SK-N-SH (cell line): ENCODE results near the gene NR2C2. TPM values are rescaled to one million over a fixed set of nuclear protein-coding genes. Genes with fewer than 3 reads are reported as not detected.

Source experiments
- CTCF ChIA-PET: fragments of 300-600, 350-600 bp; formaldehyde crosslinking; extraction: SDS; loops from one replicate; lab custom pipeline; 2021; lab: Yijun Ruan, JAX
- POLR2A ChIA-PET: fragments of 350-600 bp; sonication (Branson Sonifier 250); formaldehyde crosslinking; extraction: SDS; loops from one replicate; lab custom pipeline; 2020; ENCODE audit warnings: antibody characterized with exemption, inconsistent platforms; lab: Yijun Ruan, JAX
- DNase-seq: peaks from one replicate; pipeline ENCODE4 v3.0.0; 2012
- H2AFZ ChIP-seq: fragments of 200-600 bp; sonication (generic); 2 replicates; pipeline ENCODE4 v1.8.1; 2016; ENCODE audit warnings: antibody characterized with exemption, mild to moderate bottlenecking, low read depth
- H3F3A ChIP-seq: fragments of 200-600 bp; sonication (generic); replicated peaks from 2 replicates; pipeline ENCODE3; 2016; ENCODE audit warnings: antibody characterized with exemption, mild to moderate bottlenecking; ENCODE audit not compliant: insufficient read depth
- H3K27ac ChIP-seq, 2 experiments: fragments of 200-500 bp in 1 of 2; fragments of 200-600 bp in 1 of 2; sonication (Bioruptor generic) in 1 of 2; sonication (generic), shearing (Covaris generic) in 1 of 2; 2 replicates each; pipeline versions ENCODE4 v1.5.1 to v1.6.1; 2014 to 2016; ENCODE audit warnings: low read depth in 2 of 2, inconsistent platforms in 1 of 2, low read length in 1 of 2, mild to moderate bottlenecking in 1 of 2, mixed read lengths in 1 of 2
- H3K27me3 ChIP-seq: fragments of 200-600 bp; sonication (generic), shearing (Covaris generic); 2 replicates; pipeline ENCODE4 v1.6.1; 2016; ENCODE audit warnings: mixed run types; ENCODE audit not compliant: insufficient read depth
- H3K36me3 ChIP-seq, 2 experiments: fragments of 200-500 bp in 1 of 2; fragments of 200-600 bp in 1 of 2; sonication (Bioruptor generic) in 1 of 2; sonication (generic) in 1 of 2; replicated peaks in 1 of 2; 2 replicates each; pipeline versions ENCODE3 to v1.5.1; 2014 to 2016; ENCODE audit warnings: low read length in 1 of 2, mild to moderate bottlenecking in 1 of 2; ENCODE audit not compliant: insufficient read depth in 2 of 2, control insufficient read depth in 1 of 2
- H3K4me1 ChIP-seq, 2 experiments: fragments of 200-500 bp in 1 of 2; fragments of 200-600 bp in 1 of 2; sonication (Bioruptor generic) in 1 of 2; sonication (generic), shearing (Covaris generic) in 1 of 2; 2 replicates each; pipeline versions ENCODE4 v1.5.1 to v1.6.1; 2014 to 2016; ENCODE audit warnings: low read depth in 1 of 2, low read length in 1 of 2, mixed run types in 1 of 2; ENCODE audit not compliant: insufficient read depth in 2 of 2, control insufficient read depth in 1 of 2
- H3K4me2 ChIP-seq: fragments of 200-600 bp; sonication (generic), shearing (Covaris generic); 2 replicates; pipeline ENCODE4 v1.6.1; 2017; ENCODE audit warnings: mixed run types
- H3K4me3 ChIP-seq, 2 experiments: fragments of 200-500 bp in 1 of 2; fragments of 200-600 bp in 1 of 2; sonication (Bioruptor generic) in 1 of 2; sonication (generic), shearing (Covaris generic) in 1 of 2; 2 replicates each; pipeline versions ENCODE4 v1.5.1 to v1.8.1; 2014 to 2016; ENCODE audit warnings: low read depth in 2 of 2, inconsistent platforms in 1 of 2, low read length in 1 of 2, mild to moderate bottlenecking in 1 of 2, mixed read lengths in 1 of 2, moderate library complexity in 1 of 2
- H3K79me2 ChIP-seq: fragments of 200-600 bp; sonication (generic); 2 replicates; pipeline ENCODE4 v1.8.1; 2017; ENCODE audit warnings: mild to moderate bottlenecking; ENCODE audit not compliant: insufficient read depth
- H3K9ac ChIP-seq: fragments of 200-600 bp; sonication (generic); 2 replicates; pipeline ENCODE4 v1.6.1; 2017; ENCODE audit warnings: mixed run types
- H3K9me2 ChIP-seq: fragments of 200-600 bp; sonication (generic); 2 replicates; pipeline ENCODE4 v1.6.1; 2017; ENCODE audit warnings: mixed run types
- H3K9me3 ChIP-seq: fragments of 200-600 bp; sonication (generic); 2 replicates; pipeline ENCODE4 v1.6.1; 2017; ENCODE audit warnings: mixed run types, mild to moderate bottlenecking, moderate library complexity
- H4K20me1 ChIP-seq: fragments of 200-600 bp; sonication (generic); 2 replicates; pipeline ENCODE4 v1.6.1; 2017; ENCODE audit warnings: mild to moderate bottlenecking, mixed run types; ENCODE audit not compliant: insufficient read depth
- CHD2 ChIP-seq: fragments of 150-350 bp; IDR thresholded peaks from 2 replicates; pipeline ENCODE4 v1.6.1; 2018; ENCODE audit warnings: low read length; ENCODE audit not compliant: partially characterized antibody
- CTCF ChIP-seq: fragments of 200-600 bp; sonication (generic); IDR thresholded peaks from 2 replicates; pipeline ENCODE4 v1.6.1; 2017; ENCODE audit warnings: antibody characterized with exemption, mild to moderate bottlenecking, moderate library complexity
- FOSL2 ChIP-seq: IDR thresholded peaks from 2 replicates; pipeline ENCODE4 v1.4.0; 2012; ENCODE audit warnings: low read depth, mild to moderate bottlenecking, moderate library complexity, borderline replicate concordance
- FOXM1 ChIP-seq: IDR thresholded peaks from 2 replicates; pipeline ENCODE4 v1.4.0; 2012; ENCODE audit warnings: low read depth, mild to moderate bottlenecking
- GABPA ChIP-seq: IDR thresholded peaks from 2 replicates; pipeline ENCODE4 v1.4.0; 2012; ENCODE audit warnings: low read depth, mild to moderate bottlenecking
- GATA2 ChIP-seq: sonication (generic); formaldehyde crosslinking; IDR thresholded peaks from 2 replicates; pipeline ENCODE4 v1.5.0; 2020; ENCODE audit warnings: mild to moderate bottlenecking, missing genetic modification reagents
- MEF2A ChIP-seq: IDR thresholded peaks from 2 replicates; pipeline ENCODE4 v1.4.0; 2012; ENCODE audit warnings: low read depth, borderline replicate concordance
- MXI1 ChIP-seq: IDR thresholded peaks from 2 replicates; pipeline ENCODE4 v1.6.1; 2012; ENCODE audit warnings: mild to moderate bottlenecking, low read depth, low read length, improper control_type of control experiment
- NRF1 ChIP-seq: IDR thresholded peaks from 2 replicates; pipeline ENCODE4 v1.6.1; 2012; ENCODE audit warnings: low read depth, mild to moderate bottlenecking, low read length
- PBX3 ChIP-seq: IDR thresholded peaks from 2 replicates; pipeline ENCODE4; 2012
- POLR2AphosphoS5 ChIP-seq: IDR thresholded peaks from 2 replicates; pipeline ENCODE4 v1.6.1; 2012; ENCODE audit warnings: low read depth, low read length
- REST ChIP-seq: IDR thresholded peaks from 2 replicates; pipeline ENCODE4 v1.6.1; 2012; ENCODE audit warnings: mild to moderate bottlenecking, low read depth, low read length, moderate library complexity
- RFX5 ChIP-seq: IDR thresholded peaks from 2 replicates; pipeline ENCODE4 v1.6.1; 2012; ENCODE audit warnings: mild to moderate bottlenecking, improper control_type of control experiment, low read length
- RXRA ChIP-seq: IDR thresholded peaks from 2 replicates; pipeline ENCODE4 v1.4.0; 2012; ENCODE audit warnings: low read depth, mild to moderate bottlenecking, borderline replicate concordance
- SIN3A ChIP-seq: IDR thresholded peaks from 2 replicates; pipeline ENCODE4 v1.6.1; 2012; ENCODE audit warnings: low read depth, mild to moderate bottlenecking, low read length, moderate library complexity, borderline replicate concordance
- TAF1 ChIP-seq: IDR thresholded peaks from 2 replicates; pipeline ENCODE4 v1.6.1; 2012; ENCODE audit warnings: low read depth, mild to moderate bottlenecking, low read length, moderate library complexity, borderline replicate concordance
- TCF12 ChIP-seq: IDR thresholded peaks from 2 replicates; pipeline ENCODE4 v1.4.0; 2012
- WGBS: methylation state at CpG from one replicate; pipeline ENCODE4 v1.1.6; 2017; ENCODE audit warnings: low lambda C conversion rate; 5-methylcytosine and 5-hydroxymethylcytosine counted together
- polyA plus RNA-seq, 3 experiments: library from polyadenylated mRNA; depleted of rRNA; stranded (reverse); fragments of >200 nt; gene quantifications; 2 replicates each; pipeline ENCODE4 v1.2.3, GENCODE V29; 2012

Gene NR2C2
- 13.1 TPM in 2 replicates for polyA plus RNA-seq (2012; rRNA removed)
- polyA plus RNA-seq (2012; cell fraction: cytosol; rRNA removed), result 8.2 and 10.3 TPM in 2 replicates
- 46.0 and 76.5 TPM in 2 replicates for polyA plus RNA-seq (2012; cell fraction: nucleus; rRNA removed)

GRCh38 chr3:14947100-14947885 lies at the start of gene NR2C2:
Gene NR2C2, plus strand, starts transcription at chr3:14947583. Its CDS starts 56,332 bp downstream, at chr3:15003915.
- Histone ChIP-seq H3K36me3 (peaks cover 34 to 42% of the 10 kb centered on the region in 2 experiments), H3K27me3 (no peaks in the 10 kb centered on the region), H2AFZ (peak within 1 kb of the TSS; percentile 90), H3K9me2 (no peaks in the 10 kb centered on the region), H4K20me1 (peaks cover 18% of the 10 kb centered on the region), H3K79me2 (peaks cover 82% of the 10 kb centered on the region), H3K9me3 (no peaks in the 10 kb centered on the region), H3K4me3 (peak within 1 kb of the TSS; percentile 92 to 95), H3K4me1 (peaks cover 0 to 19% of the 10 kb centered on the region in 2 experiments; a peak in 3 of 4 replicates), H3K4me2 (peak within 1 kb of the TSS; percentile 94), H3F3A (peaks cover 10% of the 10 kb centered on the region)
- under 1% methylated on average over 37 of the region's 108 CpGs for WGBS
- POLR2A ChIA-PET, result interaction anchor here (0.8 to 1.2 kb wide), 4 partner anchors 14 to 118 kb away, joined by 3 to 4 read pairs (median 3); partner anchors contain the start of gene MRPS25
- TF ChIP-seq TCF12, result no peak
- TF ChIP-seq CHD2, result peak; percentile 8
- TF ChIP-seq RFX5, result no peak
- no peak for TF ChIP-seq REST
- peak; percentile 22; the same call in 1 of the 2 replicates for TF ChIP-seq SIN3A
- TF ChIP-seq MXI1, result peak; percentile 60; the same call in 1 of the 2 replicates
- TF ChIP-seq MEF2A, result no peak
- no peak for TF ChIP-seq FOXM1
- no peak for TF ChIP-seq FOSL2
- peak; percentile 12 for TF ChIP-seq TAF1
- peak; percentile 40; the same call in 1 of the 2 replicates for TF ChIP-seq NRF1
- peak; percentile 59 for TF ChIP-seq POLR2AphosphoS5
- TF ChIP-seq CTCF, result no peak
- TF ChIP-seq PBX3, result no peak
- peak; percentile 72 for TF ChIP-seq GABPA
- TF ChIP-seq GATA2 (CRISPR knock-in tag), result no peak
- TF ChIP-seq RXRA, result peak; percentile 23; the same call in 1 of the 2 replicates
- TF ChIP-seq, all 33 proteins: peak for 8
- Histone ChIP-seq H3K9ac (peak within 1 kb of the TSS; percentile 98), H3K27ac (peak within 1 kb of the TSS; percentile 99 to 100)
- CTCF ChIA-PET, result interaction anchor here (0.6 to 2.6 kb wide), 4 partner anchors 21 to 296 kb away, joined by 3 to 13 read pairs (median 3); no protein-coding TSS in a partner anchor
- peak; percentile 93 for DNase-seq
